KMS-11 (cell line): ENCODE measurements around the gene STAMBP.

Experiments used
- H2AFZ ChIP-seq: fragments of 200-600 bp; sonication (generic); 2 replicates; pipeline ENCODE4 v1.6.1; 2016; ENCODE audit warnings: antibody characterized with exemption, mixed run types, low read depth
- H3K27ac ChIP-seq: fragments of 200-600 bp; sonication (generic); 2 replicates; pipeline ENCODE4 v1.6.1; 2016; ENCODE audit warnings: mild to moderate bottlenecking, mixed run types
- H3K27me3 ChIP-seq: fragments of 200-600 bp; sonication (generic); 2 replicates; pipeline ENCODE4 v1.6.1; 2017; ENCODE audit warnings: mild to moderate bottlenecking, low read depth, mixed run types, moderate library complexity; ENCODE audit not compliant: insufficient read depth
- H3K36me3 ChIP-seq: fragments of 200-600 bp; sonication (generic); 2 replicates; pipeline ENCODE4 v1.6.1; 2017; ENCODE audit warnings: mild to moderate bottlenecking, mixed run types; ENCODE audit not compliant: insufficient read depth
- H3K4me1 ChIP-seq: fragments of 200-600 bp; sonication (generic); 2 replicates; pipeline ENCODE4 v1.6.1; 2016; ENCODE audit warnings: mild to moderate bottlenecking, low read depth, mixed run types; ENCODE audit not compliant: poor library complexity, severe bottlenecking
- H3K4me2 ChIP-seq: fragments of 200-600 bp; sonication (generic); 2 replicates; pipeline ENCODE4 v1.7.0; 2016; ENCODE audit warnings: mild to moderate bottlenecking, mixed run types
- H3K4me3 ChIP-seq: fragments of 200-600 bp; sonication (generic); IDR thresholded peaks from 2 replicates; pipeline ENCODE4 v1.6.1; 2017; ENCODE audit warnings: low read depth, low read length, mixed read lengths; ENCODE audit not compliant: insufficient read depth
- H3K79me2 ChIP-seq: fragments of 200-600 bp; sonication (generic); 2 replicates; pipeline ENCODE4 v1.6.1; 2016; ENCODE audit warnings: low read depth, mixed run types; ENCODE audit not compliant: insufficient read depth
- H3K9ac ChIP-seq: fragments of 200-600 bp; sonication (generic); 2 replicates; pipeline ENCODE4 v1.6.1; 2016; ENCODE audit warnings: mild to moderate bottlenecking, mixed run types
- H4K20me1 ChIP-seq: fragments of 200-600 bp; sonication (generic); 2 replicates; pipeline ENCODE4 v1.6.1; 2016; ENCODE audit warnings: mild to moderate bottlenecking, mixed run types; ENCODE audit not compliant: insufficient read depth
- CTCF ChIP-seq: fragments of 200-600 bp; sonication (generic); conservative IDR thresholded peaks from 2 replicates; pipeline ENCODE4 v1.6.1; 2017; ENCODE audit warnings: low read depth, mild to moderate bottlenecking, antibody characterized with exemption, low read length, moderate library complexity, mixed read lengths

Gene STAMBP

GRCh38 chr2:73920577-73921545, 92.1 kb downstream of the STAMBP start:
- no peak overlapping the region for H2AFZ ChIP-seq
- no peak overlapping the region for H3K9ac ChIP-seq
- no peaks in the 10 kb centered on the region for H4K20me1 ChIP-seq
- no peak overlapping the region for H3K4me2 ChIP-seq
- H3K79me2 ChIP-seq, result no peaks in the 10 kb centered on the region
- no peaks in the 10 kb centered on the region for H3K36me3 ChIP-seq
- peaks cover 2% of the 10 kb centered on the region for H3K4me1 ChIP-seq
- no peak for TF ChIP-seq CTCF
- H3K27ac ChIP-seq, result no peak overlapping the region
- H3K27me3 ChIP-seq, result no peaks in the 10 kb centered on the region
- H3K4me3 ChIP-seq, result no peak overlapping the region

DNA sequence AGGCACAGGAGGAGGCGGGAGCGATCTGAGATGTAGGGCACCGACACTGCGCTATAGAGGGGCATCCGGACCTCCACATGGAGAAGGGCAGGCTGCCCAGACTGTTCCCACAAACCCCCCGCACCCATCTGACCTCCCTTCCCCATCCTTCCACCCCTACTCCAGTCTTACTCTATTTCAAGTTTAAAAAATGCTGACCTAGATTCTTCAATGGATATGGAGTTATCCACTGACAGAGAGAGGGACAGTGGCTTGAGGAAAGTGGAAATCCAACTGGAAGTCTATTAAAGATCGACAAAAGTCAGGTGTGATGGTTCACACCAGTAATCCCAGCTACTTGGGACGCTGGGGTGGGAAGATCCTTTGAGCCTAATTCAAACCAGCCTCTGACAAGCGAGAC, 92.8 kb downstream of the STAMBP start:
- no peak overlapping the region for H3K27ac ChIP-seq
- no peaks in the 10 kb centered on the region for H4K20me1 ChIP-seq
- H2AFZ ChIP-seq, result no peak overlapping the region
- no peak overlapping the region for H3K4me2 ChIP-seq
- no peaks in the 10 kb centered on the region for H3K27me3 ChIP-seq
- no peak for TF ChIP-seq CTCF
- peaks cover 7% of the 10 kb centered on the region for H3K4me1 ChIP-seq
- H3K36me3 ChIP-seq, result no peaks in the 10 kb centered on the region
- no peak overlapping the region for H3K9ac ChIP-seq
- no peak overlapping the region for H3K4me3 ChIP-seq
- H3K79me2 ChIP-seq, result no peaks in the 10 kb centered on the region

DNA sequence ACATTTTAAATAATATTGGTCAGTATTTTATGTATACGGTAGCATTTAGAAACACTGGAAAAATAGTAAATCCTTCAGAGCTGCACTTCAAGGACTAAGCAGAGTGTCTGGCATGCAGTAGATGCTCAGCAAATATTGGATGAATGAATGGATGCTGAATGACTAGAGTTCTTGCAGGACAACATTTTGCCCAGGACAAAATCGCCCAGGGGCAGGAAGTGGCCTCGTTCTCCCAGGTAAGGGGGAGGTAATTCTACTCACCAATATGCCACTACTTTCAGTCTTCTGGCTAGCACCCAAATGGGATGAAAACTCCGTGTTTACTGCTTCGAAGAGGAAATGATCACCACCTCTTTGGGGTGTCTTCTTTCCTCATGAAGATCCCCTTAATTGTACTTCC, 93.9 kb downstream of the STAMBP start:
- H3K36me3 ChIP-seq, result no peaks in the 10 kb centered on the region
- H4K20me1 ChIP-seq, result no peaks in the 10 kb centered on the region
- H3K9ac ChIP-seq, result no peak overlapping the region
- no peak overlapping the region for H3K27ac ChIP-seq
- no peak overlapping the region for H2AFZ ChIP-seq
- H3K4me3 ChIP-seq, result no peak overlapping the region
- peaks cover 10% of the 10 kb centered on the region for H3K4me1 ChIP-seq
- TF ChIP-seq CTCF, result no peak
- H3K4me2 ChIP-seq, result no peak overlapping the region
- H3K27me3 ChIP-seq, result no peaks in the 10 kb centered on the region
- H3K79me2 ChIP-seq, result peaks cover 9% of the 10 kb centered on the region
